Smooth muscle cell (in vitro differentiated cells): Measurements from ENCODE around the gene ATXN1. TPM values are rescaled to one million over a fixed set of nuclear protein-coding genes. Genes with fewer than 3 reads are reported as not detected.

ENCODE experiments used
- DNase-seq: peaks from one replicate; lab custom pipeline; 2025; ENCODE audit not compliant: unreplicated experiment; lab: John Stamatoyannopoulos, UW
- H2AFZ ChIP-seq: fragments of 200-600 bp; sonication (generic); 2 replicates; pipeline ENCODE4 v1.6.0; 2016; ENCODE audit warnings: antibody characterized with exemption, low read depth, mild to moderate bottlenecking
- H3F3A ChIP-seq: fragments of 200-600 bp; sonication (generic); 2 replicates; pipeline ENCODE4 v1.6.0; 2017; ENCODE audit warnings: antibody characterized with exemption, low read depth
- H3K27ac ChIP-seq: fragments of 200-600 bp; sonication (generic); 2 replicates; pipeline ENCODE4 v1.5.1; 2016; ENCODE audit warnings: low read depth, mild to moderate bottlenecking
- H3K27me3 ChIP-seq: fragments of 200-600 bp; sonication (generic); 2 replicates; pipeline ENCODE4 v1.6.1; 2016; ENCODE audit warnings: low read depth, mild to moderate bottlenecking
- H3K36me3 ChIP-seq: fragments of 200-600 bp; sonication (generic); 2 replicates; pipeline ENCODE4 v1.5.1; 2016; ENCODE audit warnings: low read depth
- H3K4me1 ChIP-seq: fragments of 200-600 bp; sonication (generic); 2 replicates; pipeline ENCODE4 v1.5.1; 2016; ENCODE audit warnings: low read depth
- H3K4me2 ChIP-seq: fragments of 200-600 bp; sonication (generic); 2 replicates; pipeline ENCODE4 v1.6.0; 2016; ENCODE audit warnings: mild to moderate bottlenecking
- H3K4me3 ChIP-seq: fragments of 200-600 bp; sonication (generic); 2 replicates; pipeline ENCODE4 v1.5.1; 2016; ENCODE audit warnings: mild to moderate bottlenecking
- H3K79me2 ChIP-seq: fragments of 200-600 bp; sonication (generic); 2 replicates; pipeline ENCODE4 v1.6.0; 2016; ENCODE audit warnings: low read depth, mild to moderate bottlenecking
- H3K9ac ChIP-seq: fragments of 200-600 bp; sonication (generic); 2 replicates; pipeline ENCODE4 v1.6.0; 2016; ENCODE audit warnings: low read depth
- H3K9me3 ChIP-seq: fragments of 200-600 bp; sonication (generic); replicated peaks from 2 replicates; pipeline ENCODE4 v1.5.1; 2016; ENCODE audit warnings: low read depth
- H4K20me1 ChIP-seq: fragments of 200-600 bp; sonication (generic); 2 replicates; pipeline ENCODE4 v1.6.0; 2016; ENCODE audit warnings: low read depth
- CTCF ChIP-seq: fragments of 200-600 bp; sonication (generic); IDR thresholded peaks from 2 replicates; pipeline ENCODE4 v1.5.1; 2017; ENCODE audit warnings: borderline replicate concordance, mild to moderate bottlenecking, antibody characterized with exemption; ENCODE audit not compliant: insufficient read depth, poor library complexity, severe bottlenecking
- WGBS: methylation state at CpG from one replicate; pipeline ENCODE4 v1.1.7; 2016; ENCODE audit warnings: low lambda C conversion rate; 5-methylcytosine and 5-hydroxymethylcytosine counted together
- polyA plus RNA-seq: library from polyadenylated mRNA; unstranded; fragments of >200 nt; fragmentation: Nextera tagmentation; extraction: Ambion mirVana; gene quantifications from 2 replicates; pipeline ENCODE4 v1.2.1, GENCODE V29; 2016
- total RNA-seq: library from RNA; depleted of rRNA; stranded (reverse); fragments of >200 nt; gene quantifications from 2 replicates; pipeline ENCODE4 v1.2.3, GENCODE V29; 2014

Gene ATXN1
- total and polyA plus RNA-seq, 2 experiments from 2014 or later: 17.9 to 40.6 TPM

- H3K9me3 ChIP-seq: no peaks in the 10 kb centered on the region
- 97% methylated on average over 3 of the region's 3 CpGs for WGBS
- peaks cover 23% of the 10 kb centered on the region for H3K36me3 ChIP-seq
- no peak overlapping the region for H3K27ac ChIP-seq
- H3K79me2 ChIP-seq: no peaks in the 10 kb centered on the region
- H3K27me3 ChIP-seq: no peaks in the 10 kb centered on the region
- no peak overlapping the region for H3K4me3 ChIP-seq
- peaks cover 29% of the 10 kb centered on the region for H4K20me1 ChIP-seq
- no peak for TF ChIP-seq CTCF
- no peak overlapping the region for H3K9ac ChIP-seq
- no peaks in the 10 kb centered on the region for H3K4me1 ChIP-seq
- H2AFZ ChIP-seq: no peak overlapping the region
- H3F3A ChIP-seq: no peaks in the 10 kb centered on the region
- H3K4me2 ChIP-seq: no peak overlapping the region
- no peak for DNase-seq
Measured at GRCh38 chr6:16582446-16583143, 178.7 kb downstream of the ATXN1 start.

- H3K79me2 ChIP-seq: peaks cover 8% of the 10 kb centered on the region
- peaks cover 40% of the 10 kb centered on the region for H4K20me1 ChIP-seq
- H2AFZ ChIP-seq: no peak overlapping the region
- 95% methylated on average over 3 of the region's 3 CpGs for WGBS
- H3K9me3 ChIP-seq: no peaks in the 10 kb centered on the region
- H3F3A ChIP-seq: no peaks in the 10 kb centered on the region
- no peak overlapping the region for H3K4me2 ChIP-seq
- no peaks in the 10 kb centered on the region for H3K4me1 ChIP-seq
- H3K9ac ChIP-seq: no peak overlapping the region
- H3K4me3 ChIP-seq: no peak overlapping the region
- no peak for DNase-seq
- H3K27ac ChIP-seq: no peak overlapping the region
- no peak for TF ChIP-seq CTCF
- peaks cover 10% of the 10 kb centered on the region for H3K36me3 ChIP-seq
- H3K27me3 ChIP-seq: no peaks in the 10 kb centered on the region
Measured at GRCh38 chr6:16578695-16579285, 182.5 kb downstream of the ATXN1 start.

- no peak overlapping the region for H3K4me2 ChIP-seq
- H3F3A ChIP-seq: no peaks in the 10 kb centered on the region
- 63% methylated on average over 9 of the region's 9 CpGs for WGBS
Measured at GRCh38 chr6:16576451-16577368, 184.6 kb downstream of the ATXN1 start.

More at GRCh38 chr6:16576451-16577368, 184.6 kb downstream of the ATXN1 start:
- Histone ChIP-seq H3K4me1 (no peaks in the 10 kb centered on the region), H3K27ac (no peak overlapping the region), H2AFZ (no peak overlapping the region), H3K27me3 (no peaks in the 10 kb centered on the region), H3K9ac (no peak overlapping the region), H3K4me3 (no peak overlapping the region), H3K79me2 (peaks cover 8% of the 10 kb centered on the region), H4K20me1 (peaks cover 50% of the 10 kb centered on the region), H3K9me3 (no peaks in the 10 kb centered on the region), H3K36me3 (peaks cover 5% of the 10 kb centered on the region)
- DNase-seq: no peak
- TF ChIP-seq CTCF: no peak
